Epithelial cell of prostate (primary cell): ENCODE data around the gene DDX49.
"Not testable (repeated sequence)": the region's sequence is repeated elsewhere in the genome, so short reads cannot be mapped to it uniquely, and the experiment has no call there.

ENCODE experiments used
- DNase-seq: peaks from one replicate; pipeline ENCODE4 v3.0.0-alpha.2; 2011; ENCODE audit warnings: low read depth, low spot score
- H3K27ac ChIP-seq: fragments of 450-650 bp; 2 replicates; pipeline ENCODE4 v1.5.1; 2017; ENCODE audit warnings: mild to moderate bottlenecking

The DDX49 gene

DNA sequence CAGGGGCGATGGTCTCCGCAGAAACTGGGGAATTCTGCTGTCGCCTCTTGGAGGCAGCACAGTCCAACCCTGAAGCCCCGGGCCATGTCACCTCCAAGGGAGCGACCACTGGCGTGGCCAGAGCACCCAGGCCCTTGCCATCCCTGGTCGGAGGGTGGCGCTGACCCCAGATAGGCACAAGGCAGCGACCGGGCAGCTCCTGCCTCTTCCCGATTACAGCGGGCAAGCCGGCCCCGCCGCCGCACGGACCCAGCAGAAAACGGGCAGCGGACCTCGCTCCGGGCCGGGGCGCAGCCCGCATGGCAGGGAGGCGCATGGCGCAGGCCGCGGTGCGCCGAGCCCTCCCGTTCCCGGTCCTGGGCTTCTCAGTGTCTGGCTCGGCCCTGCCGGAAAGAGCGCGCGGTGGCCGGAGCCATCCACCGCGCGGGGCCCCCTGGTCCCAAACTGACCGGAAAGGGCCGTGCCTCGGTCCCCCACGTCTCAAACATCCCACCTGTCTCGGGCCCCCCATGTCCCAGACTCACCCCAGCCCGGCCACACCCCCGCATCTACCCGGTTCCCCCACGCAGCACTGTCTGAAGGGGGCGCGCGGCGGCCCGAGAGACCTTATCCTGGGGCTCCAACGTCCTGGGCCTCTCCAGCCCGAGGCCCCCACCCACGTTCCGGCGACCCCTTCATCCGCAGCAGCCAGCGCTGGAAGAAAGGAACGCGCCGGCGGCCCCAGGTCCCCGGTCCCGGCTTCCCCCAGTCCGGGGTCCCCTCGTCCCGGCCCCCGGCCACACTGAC lies 24.3 kb upstream of the DDX49 start:
- no peak for DNase-seq
- no peak overlapping the region for H3K27ac ChIP-seq

DNA sequence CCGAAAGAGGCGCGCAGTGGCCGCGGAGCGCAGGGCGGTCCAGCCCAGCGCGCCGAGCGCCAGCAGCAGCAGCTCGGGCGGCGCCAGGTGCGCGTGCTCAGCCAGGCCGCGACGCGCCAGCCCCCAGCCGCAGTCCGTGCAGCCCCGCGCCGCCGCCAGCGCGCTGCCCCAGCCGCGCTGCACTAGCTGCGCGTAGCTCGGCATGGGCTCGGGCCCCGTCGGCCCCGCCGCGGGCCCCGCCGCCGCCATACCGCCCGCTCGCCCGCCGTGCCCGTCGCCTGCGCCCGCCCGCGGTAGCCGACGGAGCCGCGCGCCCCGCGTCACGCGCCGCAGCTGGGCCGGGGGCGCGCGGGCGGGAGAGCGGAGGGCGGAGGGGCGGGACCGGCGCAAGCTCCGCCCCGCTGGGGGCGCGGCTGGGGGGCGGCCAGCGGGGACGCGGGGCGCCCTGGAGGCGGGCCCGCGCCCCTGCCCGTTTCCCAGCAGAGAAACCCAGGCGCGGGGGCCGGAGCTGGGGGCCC lies 23.6 kb upstream of the DDX49 start, which contains the start of gene CERS1:
Gene CERS1, minus strand, starts transcription at position 335 of the 518 bp plus-strand sequence. Its CDS starts 86 bp downstream, at position 249.
- no peak within 1 kb of the TSS for H3K27ac ChIP-seq

DNA sequence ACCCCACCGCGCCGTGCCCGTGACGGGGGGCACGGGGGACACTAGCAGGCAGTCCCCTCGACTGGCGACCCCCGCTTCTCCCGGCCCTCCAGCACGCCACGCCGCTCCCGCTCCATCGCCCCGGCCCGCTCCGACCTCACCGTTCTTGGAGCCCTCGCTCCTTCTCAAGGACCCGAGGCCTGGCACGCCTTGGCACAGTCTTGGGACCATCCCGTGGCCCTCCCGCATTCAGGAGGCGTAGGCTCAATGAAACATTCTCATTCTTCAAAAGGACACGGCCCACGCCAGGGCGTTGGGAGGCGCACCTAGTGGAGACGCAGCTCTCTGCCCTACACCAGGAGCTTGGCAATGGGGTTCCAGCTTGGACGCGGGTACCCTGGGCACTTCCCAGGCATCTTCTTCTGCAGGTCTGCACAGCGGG lies 23.1 kb upstream of the DDX49 start:
- DNase-seq, result no peak

More for the DNA sequence above, 23.6 kb upstream of the DDX49 start, which contains the start of gene CERS1:
- no peak for DNase-seq

DNA sequence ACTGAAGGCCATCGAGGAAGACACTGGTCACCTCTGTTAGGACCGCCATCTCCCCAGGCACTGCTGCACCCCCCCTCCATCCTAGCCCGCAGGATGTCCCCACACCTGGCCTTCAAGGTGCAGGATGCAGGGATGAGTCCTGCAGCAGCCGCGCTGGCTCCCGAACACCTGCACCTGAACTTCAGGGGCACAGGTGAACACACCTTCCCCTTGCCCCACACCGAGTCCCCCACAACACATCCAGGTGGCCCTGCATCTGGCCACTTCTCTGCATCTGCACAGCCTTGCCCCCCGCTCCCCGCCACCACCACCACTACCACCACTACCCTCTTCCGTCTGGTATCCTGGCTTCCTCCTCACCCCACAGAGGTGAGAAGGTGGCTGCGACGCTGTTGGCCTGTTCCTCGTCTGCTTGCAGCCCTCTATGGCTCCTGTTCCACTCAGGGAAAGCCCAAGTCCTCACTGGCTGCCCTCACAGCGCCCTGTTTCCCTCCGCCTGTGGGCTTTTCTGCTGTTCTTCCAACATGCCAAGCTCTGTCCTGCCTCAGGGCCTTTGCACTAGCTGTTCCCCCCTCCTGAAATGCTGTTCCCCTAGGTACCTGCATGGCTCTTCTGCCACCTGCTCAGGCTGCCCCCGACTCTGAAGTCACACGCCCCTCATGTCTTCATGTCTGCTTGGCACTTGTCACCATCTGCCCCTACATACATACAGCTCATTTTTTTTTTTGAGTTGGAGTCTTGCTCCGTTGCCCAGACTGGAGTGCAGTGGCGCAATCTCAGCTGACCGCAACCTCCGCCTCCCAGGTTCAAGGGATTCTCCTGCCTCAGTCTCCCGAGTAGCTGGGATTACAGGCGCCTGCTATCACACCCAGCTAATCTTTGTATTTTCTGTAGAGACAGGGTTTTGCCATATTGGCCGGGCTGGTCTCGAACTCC lies 22.2 kb upstream of the DDX49 start:
- DNase-seq, result no peak
- H3K27ac ChIP-seq, result no peak overlapping the region

More for the DNA sequence above, 23.1 kb upstream of the DDX49 start:
- no peak overlapping the region for H3K27ac ChIP-seq

DNA sequence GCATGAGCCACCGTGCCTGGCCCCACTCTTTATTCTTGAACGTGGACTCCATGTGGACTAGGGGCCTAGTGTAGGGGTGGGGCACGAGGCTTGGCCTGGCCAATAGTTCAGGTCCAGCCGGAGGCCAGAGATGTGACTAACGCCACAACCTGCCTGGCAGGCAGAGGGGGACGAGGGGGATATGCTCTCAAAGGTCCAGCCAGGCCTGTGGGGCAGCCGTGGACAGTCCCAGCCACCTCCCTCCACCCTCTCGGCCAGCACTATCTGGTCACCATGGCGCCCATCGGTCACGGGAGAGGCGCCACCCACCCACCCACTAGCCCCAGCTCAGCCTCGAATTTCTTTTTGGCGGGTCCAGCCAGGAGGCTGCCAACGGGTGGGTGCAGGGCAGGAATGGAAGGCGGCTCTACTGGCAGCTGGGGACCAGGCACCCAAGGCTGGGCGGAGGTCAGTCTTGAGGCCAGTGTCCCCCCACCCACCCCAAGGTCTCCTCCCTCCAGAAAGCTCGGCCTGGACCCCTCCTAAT lies 21.4 kb upstream of the DDX49 start:
- no peak for DNase-seq
- no peak overlapping the region for H3K27ac ChIP-seq

DNA sequence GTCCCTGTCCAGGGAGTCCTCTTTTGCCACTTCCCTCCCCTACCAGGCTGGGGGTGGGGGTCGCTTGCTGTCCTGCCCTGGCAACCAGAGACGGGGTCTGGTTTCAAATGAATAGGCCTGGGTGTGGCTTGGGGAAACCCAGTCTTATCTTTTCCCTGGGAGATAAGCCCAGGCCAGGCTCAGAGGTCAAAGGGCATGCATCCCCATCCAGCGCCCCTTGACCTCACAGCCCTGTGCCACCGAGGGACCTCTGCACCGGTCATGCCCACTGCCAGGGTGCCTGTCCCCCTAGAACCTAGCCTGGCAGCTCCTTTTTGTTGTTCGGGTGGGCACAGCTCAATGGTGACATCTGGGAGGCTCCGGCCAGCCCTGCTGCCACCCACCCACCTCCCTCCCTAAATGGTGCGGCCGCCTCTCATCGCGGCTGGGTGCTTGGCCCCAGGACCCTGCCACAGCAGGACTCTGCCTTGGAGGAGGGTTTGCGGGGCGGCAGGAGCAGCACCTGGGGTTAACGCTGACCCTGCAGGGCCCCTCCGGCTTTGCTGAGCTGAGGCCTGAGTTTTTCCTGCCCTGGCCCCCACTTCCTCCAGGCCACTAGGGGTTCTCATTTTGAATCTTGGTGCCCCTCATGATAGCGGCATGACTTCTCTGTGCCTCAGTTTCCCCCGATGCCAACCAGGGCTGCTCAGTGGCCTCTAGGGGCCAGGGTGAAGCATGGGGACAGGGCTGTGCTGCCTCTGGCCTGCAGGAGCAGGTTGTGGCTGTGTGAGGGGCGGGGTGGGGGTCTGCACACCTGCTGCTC lies 20.7 kb upstream of the DDX49 start:
- DNase-seq, result no peak
- no peak overlapping the region for H3K27ac ChIP-seq

DNA sequence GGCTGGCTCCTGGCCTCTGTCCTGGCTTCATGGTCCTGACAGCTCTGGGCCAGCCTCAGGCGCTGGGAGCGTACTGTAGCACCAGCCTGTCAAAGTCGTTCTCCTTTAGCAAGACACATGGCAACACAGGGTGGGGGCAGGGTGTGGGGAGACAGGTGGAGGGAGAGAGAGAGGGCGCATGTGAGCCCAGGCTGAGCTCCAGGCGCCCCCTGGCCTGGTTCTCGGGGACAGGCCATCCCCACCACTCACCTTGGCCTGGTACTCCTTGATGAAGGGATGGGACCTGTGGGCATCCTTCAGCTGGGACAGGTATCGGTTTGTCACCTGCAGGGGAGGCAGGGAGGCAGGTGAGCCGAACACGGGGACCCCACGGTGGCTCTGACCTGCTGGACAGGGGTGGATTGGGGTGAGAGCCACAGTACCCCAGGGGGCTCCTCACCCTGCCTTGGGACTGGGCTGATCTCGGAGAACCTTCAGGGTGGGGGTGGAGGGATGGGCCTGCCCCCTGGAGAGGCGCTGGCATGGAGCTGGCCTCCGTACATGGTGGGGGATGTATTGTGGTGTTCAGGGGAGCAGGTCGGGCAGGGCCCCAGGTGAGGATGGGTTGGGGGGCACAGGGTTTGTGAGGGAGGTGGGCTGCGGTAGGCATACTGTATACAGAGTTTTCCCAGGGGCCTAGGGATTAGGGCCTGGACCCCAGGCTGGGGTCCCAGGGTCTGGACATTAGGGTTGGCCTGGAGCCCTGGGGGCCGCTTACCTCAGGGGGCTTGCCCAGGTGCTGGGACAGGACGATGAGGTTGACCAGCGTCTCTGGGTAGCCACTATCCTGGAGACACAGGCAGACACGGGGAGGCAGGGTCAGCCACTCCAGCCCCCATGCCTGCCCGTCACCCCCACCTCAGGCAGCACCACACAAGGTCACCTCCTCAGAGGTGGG lies 19.6 kb upstream of the DDX49 start:
- no peak for DNase-seq
- H3K27ac ChIP-seq, result no peak overlapping the region

DNA sequence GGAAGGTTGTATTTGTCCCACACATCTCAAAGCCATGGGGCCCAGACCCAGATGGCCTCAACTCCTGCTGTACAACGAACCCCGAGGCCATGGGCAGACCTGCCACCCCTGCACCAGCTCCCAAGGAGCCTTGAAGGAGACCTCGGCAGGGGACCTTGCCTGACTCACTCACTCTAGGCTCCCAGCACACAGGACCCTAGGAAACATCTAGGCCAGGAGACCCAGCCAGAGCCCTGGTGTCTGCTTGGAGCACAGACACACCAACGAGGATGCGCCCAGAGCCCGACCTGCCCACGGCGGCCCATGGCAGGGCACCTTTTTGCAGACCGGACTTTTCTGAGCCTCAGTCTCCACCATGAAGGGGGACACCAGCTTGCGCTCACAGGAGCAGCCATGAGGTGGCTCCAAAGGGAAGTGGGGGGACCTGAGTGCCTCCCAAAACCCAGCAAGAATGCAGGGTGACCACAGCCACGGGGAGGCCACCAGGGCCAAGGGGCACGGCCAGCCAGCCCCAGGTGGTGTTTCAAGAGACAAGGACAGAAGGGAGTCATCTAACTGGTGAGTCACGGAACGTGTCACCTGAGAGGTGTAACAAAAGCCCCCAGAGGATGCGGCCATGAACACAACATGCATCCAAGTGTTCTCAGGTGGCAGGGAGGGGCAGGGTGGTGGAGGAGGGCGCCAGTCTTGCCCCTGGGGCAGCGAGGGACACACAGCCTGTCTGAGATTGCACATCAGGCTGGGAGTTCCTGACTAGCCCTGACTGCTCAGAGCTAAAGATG lies 18.6 kb upstream of the DDX49 start:
- DNase-seq, result no peak
- H3K27ac ChIP-seq, result no peak overlapping the region

DNA sequence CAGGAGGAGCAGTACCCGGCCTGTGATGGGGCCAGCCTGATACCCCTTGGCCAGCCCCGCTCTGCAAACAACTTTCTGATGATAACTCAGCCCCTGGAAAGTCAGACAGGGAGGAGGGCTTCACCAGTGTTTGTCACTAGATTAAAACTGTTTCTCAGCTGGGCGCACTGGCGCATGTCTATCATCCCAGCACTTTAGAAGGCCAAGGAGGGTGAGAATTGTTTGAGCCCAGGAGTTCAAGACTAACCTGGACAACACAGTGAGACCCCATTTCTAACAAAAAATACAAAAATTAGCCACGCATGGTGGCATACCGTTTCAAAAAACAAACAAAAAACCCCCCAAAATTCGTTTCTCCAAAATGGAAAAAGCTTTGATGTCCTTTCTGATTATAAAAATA lies 18.0 kb upstream of the DDX49 start:
- no peak for DNase-seq
- no peak overlapping the region for H3K27ac ChIP-seq

DNA sequence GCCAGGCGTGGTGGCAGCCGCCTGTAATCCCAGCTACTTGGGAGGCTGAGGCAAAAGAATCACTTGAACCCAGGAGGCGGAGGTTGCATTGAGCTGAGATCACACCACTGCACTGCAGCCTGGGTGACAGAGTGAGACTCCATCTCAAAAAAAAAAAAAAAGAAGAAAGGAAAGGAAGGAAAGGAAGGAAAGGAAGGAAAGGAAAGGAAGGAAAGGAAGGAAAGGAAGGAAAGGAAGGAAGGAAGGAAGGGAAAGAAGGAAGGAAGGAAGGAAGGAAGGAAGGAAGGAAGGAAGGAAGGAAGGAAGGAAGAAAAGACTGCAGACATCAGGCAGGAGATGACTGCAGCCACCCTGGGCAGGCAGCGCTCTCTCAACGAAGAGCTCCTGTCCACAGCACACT lies 17.0 kb upstream of the DDX49 start:
- DNase-seq, H3K27ac ChIP-seq: not testable (repeated sequence)

DNA sequence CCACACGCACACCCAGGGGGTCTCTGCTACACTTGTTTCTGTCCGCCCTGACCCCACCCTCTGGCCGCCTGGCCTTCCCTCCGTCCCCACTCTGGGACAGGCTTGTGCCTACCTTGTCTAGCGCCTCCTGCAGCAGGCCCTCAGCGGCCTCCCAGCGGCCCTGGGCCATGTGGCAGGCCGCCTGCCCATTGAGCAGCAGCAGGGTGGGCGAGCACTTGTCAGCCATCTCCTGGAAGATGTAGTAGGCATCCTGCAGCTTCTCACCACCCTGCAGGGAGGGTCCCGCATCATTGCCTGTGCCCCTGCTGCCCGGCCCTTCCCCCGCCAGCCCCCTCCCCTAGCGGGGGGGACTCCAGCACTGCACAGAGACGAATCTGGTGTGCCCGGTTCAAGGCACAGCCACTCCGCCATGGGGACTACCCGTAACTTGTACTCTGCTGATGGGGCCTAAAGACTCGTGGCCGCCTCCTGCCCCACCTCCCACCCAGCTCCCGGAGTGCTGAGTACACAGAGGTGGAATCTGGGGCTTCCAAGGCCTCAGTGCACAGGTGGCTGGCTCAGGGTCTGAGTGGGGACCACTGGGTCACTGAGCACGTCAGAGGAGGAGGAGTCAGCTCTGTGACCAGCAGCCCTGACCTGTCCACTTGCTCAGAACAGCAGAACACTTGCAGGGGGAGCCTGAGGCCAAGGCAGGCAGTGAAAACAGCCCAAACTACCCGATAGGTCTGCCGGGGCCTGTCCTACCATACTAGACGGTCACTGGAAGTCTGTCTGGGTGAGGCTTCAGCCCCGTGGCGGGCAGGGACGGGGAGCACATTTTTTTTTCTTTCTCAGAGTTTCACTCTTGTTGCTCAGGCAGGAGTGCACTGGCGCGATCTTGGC lies 16.1 kb upstream of the DDX49 start:
- DNase-seq, result no peak
- H3K27ac ChIP-seq, result no peak overlapping the region

DNA sequence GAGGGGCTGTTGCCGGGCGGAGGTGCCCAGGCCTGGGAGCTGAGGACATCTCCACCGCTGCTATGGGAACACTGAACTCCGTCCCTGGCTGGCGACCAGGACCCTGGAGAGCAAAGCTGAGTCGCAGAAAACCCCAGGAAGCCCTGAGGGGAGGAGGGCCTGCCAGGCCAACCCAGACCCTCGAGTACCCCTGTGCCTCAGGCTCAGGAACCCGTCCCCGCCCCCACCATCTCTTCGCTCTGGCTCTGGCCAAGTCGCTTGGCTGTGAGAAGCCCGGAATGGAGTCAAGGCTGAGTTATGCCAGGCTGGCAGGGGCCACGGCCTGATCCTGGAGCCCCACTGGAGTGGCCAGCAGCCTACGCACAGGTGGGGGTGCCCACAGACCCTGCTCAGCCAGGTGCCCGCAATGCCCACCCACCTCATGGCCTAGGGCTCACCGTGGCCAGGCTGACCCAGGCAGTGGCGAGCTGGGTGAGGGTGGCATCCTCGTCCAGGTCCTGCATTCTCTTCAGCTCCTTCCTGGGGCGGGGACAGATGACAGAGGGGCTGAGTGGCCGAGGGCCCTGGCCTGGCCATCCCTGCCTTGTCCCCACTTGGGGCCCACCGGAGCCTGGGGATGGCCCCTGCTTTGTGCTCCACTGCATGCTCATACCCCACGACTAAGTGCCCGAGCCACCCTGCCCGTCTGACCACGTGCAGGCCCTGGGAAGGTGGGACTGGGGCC lies 15.0 kb upstream of the DDX49 start:
- DNase-seq, result no peak
- H3K27ac ChIP-seq, result no peak overlapping the region

DNA sequence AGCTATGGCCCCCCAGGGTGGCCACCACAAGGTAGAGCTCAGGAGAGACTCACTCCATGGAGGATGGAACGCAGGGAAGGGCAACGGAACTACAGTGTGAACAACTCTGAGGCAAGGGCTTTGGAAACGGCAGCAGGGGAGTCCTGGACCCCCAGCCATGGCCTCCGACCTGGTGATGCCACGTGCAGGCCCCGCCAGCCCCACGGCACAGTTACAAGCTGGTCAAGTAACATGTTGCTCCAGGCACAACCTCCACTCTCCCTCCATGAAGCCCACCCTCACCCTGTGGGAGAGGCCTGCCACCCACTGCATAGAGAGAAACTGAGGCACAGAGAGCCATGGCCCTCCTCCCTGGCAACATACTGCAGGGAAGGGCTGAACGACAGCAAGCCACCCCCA lies 14.5 kb upstream of the DDX49 start:
- no peak for DNase-seq
- no peak overlapping the region for H3K27ac ChIP-seq

DNA sequence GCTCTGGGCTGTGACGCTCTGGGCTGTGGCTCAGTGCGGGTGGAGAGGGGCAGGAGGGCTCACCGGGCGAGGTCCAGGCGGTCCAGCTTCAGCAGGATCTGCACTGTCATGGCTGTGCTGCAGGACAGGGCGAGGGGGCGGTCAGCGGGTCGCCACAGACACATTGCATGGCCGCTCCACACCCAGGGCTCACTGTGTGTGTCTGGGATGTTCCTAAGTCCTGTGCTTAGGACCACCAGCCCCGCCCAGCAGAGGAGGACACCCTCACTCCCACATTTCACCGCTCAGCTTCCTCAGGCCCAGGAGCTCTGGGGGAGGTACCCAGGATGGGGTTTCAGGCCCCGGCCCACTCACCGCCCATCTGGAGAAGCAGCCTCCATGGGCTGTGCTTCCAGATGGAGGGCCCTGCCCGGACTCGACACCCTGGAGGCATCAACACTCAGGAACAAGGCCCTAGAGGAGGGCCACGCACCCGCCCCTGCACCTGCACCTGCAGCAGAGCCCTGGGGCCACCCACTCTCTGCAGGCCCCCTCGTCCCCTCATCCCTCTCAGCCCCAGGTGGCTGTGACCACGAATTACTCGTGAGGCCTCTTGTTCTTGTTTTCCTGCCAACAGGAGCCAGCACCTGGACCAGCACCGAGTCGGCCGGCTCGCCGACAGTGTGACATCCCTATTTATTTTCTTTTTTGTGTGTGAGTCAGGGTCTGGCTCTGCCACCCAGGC lies 13.8 kb upstream of the DDX49 start:
- DNase-seq, result no peak
- H3K27ac ChIP-seq, result no peak overlapping the region

DNA sequence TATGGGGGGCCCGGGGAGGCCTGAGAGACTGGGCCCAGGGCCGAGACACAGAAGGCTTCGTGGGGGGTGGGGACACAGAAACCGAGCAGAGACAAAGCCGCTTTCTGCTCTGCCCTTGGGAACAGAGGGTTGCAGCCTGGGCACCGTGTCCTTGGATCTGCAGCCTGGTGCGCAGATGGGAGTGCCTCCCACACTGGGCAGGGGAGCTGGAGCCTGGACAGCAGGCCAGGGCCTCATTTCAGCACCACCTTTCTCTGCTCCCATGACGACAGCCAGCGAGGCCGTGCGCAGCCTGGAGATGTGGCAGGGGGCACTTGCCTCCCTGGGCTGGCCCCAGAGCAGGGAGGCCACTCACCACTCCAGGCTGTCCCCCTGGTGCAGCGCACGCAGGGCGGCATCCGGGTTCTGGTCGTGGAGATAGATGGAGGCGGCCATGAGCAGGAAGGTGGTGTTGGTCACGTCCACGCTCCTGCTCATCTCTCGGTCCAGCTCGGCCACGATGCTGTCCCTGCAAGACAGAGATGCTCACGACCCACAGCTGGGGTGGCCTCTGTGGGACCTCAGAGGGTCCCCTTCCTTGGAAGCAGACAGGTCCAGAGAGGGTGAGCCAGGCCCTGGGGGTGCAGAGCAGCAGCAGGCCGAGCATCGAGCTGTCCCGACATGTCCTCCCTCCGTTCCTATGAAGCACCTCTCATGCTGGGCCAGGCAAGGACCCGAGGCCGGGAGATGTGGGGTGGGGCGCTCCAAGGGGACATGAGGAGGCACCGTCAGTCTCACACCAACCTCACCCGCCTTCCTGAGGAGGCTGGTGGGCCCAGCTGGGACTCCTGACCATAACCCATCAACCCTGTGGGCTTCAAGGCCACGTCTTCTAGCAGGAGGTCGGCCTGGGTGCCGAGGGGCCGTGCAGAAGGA lies 12.7 kb upstream of the DDX49 start:
- DNase-seq, result no peak
- no peak overlapping the region for H3K27ac ChIP-seq
